ENCODE data around the gene TEX55.
"Not testable (repeated sequence)": the region's sequence is repeated elsewhere in the genome, so short reads cannot be mapped to it uniquely, and the experiment has no call there.

TEX55 gene

DNA sequence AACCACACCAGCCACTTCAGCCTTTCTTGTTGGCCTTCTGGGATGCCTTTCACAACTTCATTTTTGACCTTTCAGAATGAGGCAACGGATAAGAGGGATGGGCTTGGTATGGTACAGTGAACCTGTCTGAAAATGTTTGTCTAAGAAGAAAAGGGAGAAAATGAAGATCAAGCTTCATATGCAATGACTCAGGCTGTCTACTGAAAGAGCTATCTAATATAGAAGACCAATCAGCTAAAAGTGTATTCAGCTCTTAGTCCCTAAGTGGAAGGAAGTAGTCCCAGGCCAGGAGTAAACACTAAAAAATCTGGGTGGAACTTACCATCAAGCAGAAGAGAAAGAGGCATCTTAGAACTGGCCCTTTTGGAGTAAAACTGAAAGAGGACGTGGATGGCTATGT is 15.3 kb downstream of the TEX55 start:
- no peak for DNase-seq

GRCh38 chr3:119164745-119165144 is 18.8 kb downstream of the TEX55 start:
- not testable (repeated sequence) for DNase-seq

DNA sequence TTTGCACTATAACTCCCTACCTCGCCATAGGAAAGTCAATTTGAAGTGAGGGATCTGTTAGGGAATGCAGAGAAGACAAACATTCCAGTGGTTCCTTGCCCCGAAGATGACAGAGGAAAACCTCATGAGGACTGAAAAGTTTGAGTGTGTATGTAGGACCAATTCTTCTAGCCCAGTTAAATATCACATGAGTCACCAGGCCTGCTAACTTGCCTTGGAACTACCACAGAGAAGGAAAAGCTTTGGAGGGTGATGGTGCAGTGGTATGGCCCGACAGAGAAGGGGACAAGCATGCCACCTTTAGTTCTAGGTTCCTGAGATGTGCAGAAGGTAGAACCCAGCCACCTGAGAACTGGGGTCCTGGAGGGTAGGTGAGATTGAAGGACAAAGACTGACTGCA is 24.9 kb downstream of the TEX55 start:
- DNase-seq = no peak

GRCh38 chr3:119173325-119173724 is 27.4 kb downstream of the TEX55 start, which contains the start of gene UPK1B:
Gene UPK1B (plus strand): TSS chr3:119173598. CDS start chr3:119186742, 13,144 bp downstream.
- no peak for DNase-seq

DNA sequence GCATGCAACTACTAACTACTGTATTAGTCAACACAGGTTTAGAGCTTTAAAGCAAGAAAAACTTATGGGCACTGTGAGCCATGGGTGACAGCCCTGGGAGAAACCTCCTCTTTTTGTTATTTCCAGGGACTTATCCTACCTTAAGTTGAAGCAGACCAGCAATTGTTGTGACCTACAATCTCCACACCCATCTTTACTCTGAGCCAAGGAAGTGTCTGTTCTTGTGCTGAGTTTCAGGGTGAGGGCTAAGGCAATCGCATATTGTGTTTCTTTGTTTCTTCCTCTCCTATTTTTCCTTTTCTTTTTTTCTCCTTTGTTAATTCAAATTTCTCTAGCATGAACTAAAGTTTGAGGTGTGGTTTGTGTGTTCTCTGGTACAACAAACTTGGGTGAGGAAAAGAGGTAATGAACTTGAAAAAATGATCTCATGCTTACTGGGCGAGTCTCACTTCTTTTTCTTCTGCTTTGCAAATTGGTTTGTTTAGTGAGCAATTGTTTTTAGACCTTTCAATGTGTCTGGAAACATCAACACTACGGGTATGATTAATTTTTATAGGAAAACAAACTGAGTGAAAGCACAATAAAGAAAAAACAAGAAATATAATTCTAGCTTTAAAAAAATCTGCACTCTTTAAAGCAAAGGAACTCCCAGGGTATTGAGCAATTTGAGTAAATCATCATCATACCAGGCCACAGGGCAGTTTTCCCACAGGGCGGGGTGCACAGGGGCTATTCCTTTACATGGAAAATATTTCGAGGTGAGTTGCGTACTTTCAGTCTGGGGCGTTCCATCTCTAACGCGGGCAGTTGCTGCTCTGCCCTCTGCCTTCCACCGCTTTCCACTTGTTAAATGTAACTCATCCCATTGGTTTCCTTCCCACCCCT is 30.1 kb downstream of the TEX55 start:
- DNase-seq = no peak

- no peak for DNase-seq
Observed at GRCh38 chr3:119176778-119177177, 30.8 kb downstream of the TEX55 start.

GRCh38 chr3:119177321-119177720 is 31.4 kb downstream of the TEX55 start:
- no peak for DNase-seq

GRCh38 chr3:119181765-119182164 is 35.8 kb downstream of the TEX55 start:
- no peak for DNase-seq

DNA sequence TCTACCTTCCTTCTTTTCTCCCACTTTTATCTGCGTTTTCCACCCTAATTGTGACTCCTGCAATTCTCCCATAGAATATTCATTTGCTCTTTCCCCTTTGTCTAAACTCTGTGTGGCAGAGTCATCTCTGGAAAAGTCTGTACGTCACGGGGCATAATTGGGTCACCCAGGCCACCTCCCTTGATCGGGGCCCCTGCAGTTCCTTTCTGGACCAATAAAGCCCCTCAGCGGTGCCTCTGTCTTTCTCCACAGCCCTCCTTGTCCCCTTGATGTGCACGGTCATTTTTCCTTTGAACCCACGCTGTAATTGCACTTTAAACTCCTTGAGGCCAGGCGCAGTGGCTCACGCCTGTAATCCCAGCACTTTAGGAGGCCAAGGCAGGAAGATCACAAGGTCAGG is 38.1 kb downstream of the TEX55 start:
- no peak for DNase-seq

GRCh38 chr3:119184796-119185570 is 39.0 kb downstream of the TEX55 start:
- DNase-seq = no peak

DNA sequence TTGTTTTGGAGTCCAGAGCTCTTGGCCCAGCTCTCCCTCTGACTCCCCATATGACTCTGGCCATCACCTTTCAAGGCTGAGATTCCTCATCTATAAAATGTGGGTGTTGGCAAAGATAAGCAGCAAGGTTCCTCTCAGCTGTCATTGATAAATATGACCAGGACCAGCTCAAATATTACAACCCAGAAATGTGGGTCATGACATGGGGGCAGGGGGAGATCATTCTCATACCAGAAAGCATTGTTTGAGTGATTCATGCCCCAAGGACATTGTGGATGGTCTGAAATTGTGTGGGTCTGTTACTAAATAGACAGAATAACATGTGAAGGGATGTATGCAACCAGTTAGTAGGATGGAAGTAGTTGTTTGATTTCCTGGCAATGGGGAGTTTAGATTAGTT is 41.3 kb downstream of the TEX55 start:
- DNase-seq = no peak

DNA sequence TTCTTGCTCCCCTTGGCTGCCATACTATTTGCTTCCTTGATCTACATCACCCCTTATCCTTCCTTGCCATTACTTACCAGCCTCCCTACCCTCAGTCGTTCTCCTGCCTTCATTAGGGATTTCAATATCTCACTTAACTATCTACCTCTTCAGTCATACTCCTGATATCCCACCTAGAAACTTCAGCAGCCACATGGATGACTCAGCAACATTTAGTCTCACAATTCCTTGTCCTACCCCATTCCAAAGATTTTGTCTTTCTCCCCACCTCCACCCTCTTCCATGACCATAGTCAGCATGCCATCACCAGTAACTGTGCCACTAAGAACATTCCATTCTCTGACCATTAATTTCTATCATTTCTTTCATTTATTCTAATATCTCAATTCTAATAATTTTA is 45.8 kb downstream of the TEX55 start:
- no peak for DNase-seq

- no peak for DNase-seq
Observed at GRCh38 chr3:119194237-119195150, 48.5 kb downstream of the TEX55 start.

GRCh38 chr3:119195151-119195476 is 49.1 kb downstream of the TEX55 start:
- no peak for DNase-seq

- no peak for DNase-seq
Observed at GRCh38 chr3:119195911-119196310, 49.9 kb downstream of the TEX55 start.
